Activated T-cell treated with anti-CD3 and anti-CD28 coated beads, Interleukin-2, amount 50 U/mL, for 72 hours (primary cell): Measurements from ENCODE around the gene PPM1H. TPM values are rescaled to one million over a fixed set of nuclear protein-coding genes. Genes with fewer than 3 reads are reported as not detected.

Experiments
- ATAC-seq, 2 donors: fragments of 150-1000 bp; cut with Tn5 transposase; replicated peaks in 1 of 2; 2 replicates each; pipeline ENCODE4 v1.10.0; 2021; ENCODE audit warnings: moderate library complexity in 2 of 2, mild to moderate bottlenecking in 1 of 2
- DNase-seq, 2 donors: peaks; one replicate each; pipeline ENCODE4 v3.0.0; 2021 to 2022; ENCODE audit warnings: mixed read lengths in 1 of 2
- H3K27ac Mint-ChIP-seq: one replicate; pipeline ENCODE4 v1.8.0; 2022; ENCODE audit warnings: mild to moderate bottlenecking, moderate library complexity, mixed read lengths
- H3K27me3 Mint-ChIP-seq: one replicate; pipeline ENCODE4 v1.8.0; 2022; ENCODE audit warnings: low read depth, mixed read lengths
- H3K36me3 Mint-ChIP-seq, 2 donors: one replicate each; pipeline ENCODE4 v1.8.0; 2022; ENCODE audit warnings: mixed read lengths in 2 of 2, mild to moderate bottlenecking in 1 of 2; ENCODE audit not compliant: insufficient read depth in 2 of 2
- H3K4me1 Mint-ChIP-seq: one replicate; pipeline ENCODE4 v1.8.0; 2022; ENCODE audit warnings: low read depth, mixed read lengths
- H3K4me3 Mint-ChIP-seq, 2 donors: one replicate each; pipeline ENCODE4 v1.8.0; 2022; ENCODE audit warnings: mild to moderate bottlenecking in 2 of 2, mixed read lengths in 2 of 2, moderate library complexity in 2 of 2
- H3K9me3 Mint-ChIP-seq, 2 donors: one replicate each; pipeline ENCODE4 v1.8.0; 2022; ENCODE audit warnings: mixed read lengths in 2 of 2
- total RNA-seq, 2 donors: library from RNA; stranded (reverse); gene quantifications; one replicate each; pipeline ENCODE4 v1.2.3, GENCODE V29; 2022

The PPM1H gene
- total RNA-seq, 2 donors from 2014 or later: not detected

GRCh38 chr12:62866451-62867082, 68.4 kb downstream of the PPM1H start:
- Mint-ChIP-seq H3K4me1 (no peaks in the 10 kb centered on the region), H3K27ac (no peak overlapping the region), H3K4me3 (no peak overlapping the region), H3K27me3 (peaks cover 13% of the 10 kb centered on the region), H3K9me3 (no peaks in the 10 kb centered on the region), H3K36me3 (no peaks in the 10 kb centered on the region)
- DNase-seq: no peak
- no peak for ATAC-seq

DNA sequence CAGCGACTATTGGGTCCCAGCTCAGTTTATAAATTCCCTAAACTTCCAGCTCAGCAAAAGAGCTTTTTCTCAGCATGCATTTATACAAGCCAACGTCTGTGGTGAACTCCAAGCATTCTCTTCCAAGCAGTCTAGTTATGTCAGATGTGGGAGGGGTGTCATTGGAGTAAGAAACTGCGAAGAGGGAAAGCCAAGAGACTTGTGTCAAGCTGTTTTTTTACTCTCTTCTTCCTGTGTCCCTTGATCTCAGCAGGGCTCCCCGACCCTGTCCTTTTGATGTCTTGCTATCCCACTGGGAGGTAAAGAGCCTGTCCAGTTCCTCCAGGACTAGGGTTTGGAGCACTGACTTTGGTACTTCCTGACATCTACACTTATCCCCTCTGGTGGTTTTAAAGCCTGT, 69.0 kb downstream of the PPM1H start:
- Mint-ChIP-seq H3K4me3 (no peak overlapping the region), H3K27ac (no peak overlapping the region), H3K36me3 (no peaks in the 10 kb centered on the region), H3K4me1 (no peaks in the 10 kb centered on the region), H3K9me3 (no peaks in the 10 kb centered on the region), H3K27me3 (peaks cover 13% of the 10 kb centered on the region)
- no peak for ATAC-seq
- no peak for DNase-seq

DNA sequence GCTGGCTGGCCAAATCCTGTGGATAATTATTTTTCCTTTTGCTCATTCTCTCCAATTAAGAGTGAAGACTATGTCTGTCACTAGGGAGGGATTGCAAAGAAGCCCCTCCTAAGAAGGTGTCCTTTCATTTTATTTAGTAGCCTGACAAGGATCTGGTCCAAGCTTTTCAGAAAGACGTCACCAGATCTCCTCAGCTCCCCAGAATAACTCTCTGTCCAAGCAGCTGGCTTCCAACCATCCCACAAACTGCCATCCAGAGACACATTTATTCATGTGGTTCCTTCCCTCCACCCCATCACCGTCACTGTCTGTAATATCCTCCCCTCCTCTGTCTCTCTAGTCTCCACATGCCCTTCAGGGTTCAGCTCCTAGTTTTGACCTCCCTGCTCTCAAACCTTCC, 69.9 kb downstream of the PPM1H start:
- H3K27ac Mint-ChIP-seq: no peak overlapping the region
- H3K4me3 Mint-ChIP-seq: no peak overlapping the region
- H3K4me1 Mint-ChIP-seq: no peaks in the 10 kb centered on the region
- H3K9me3 Mint-ChIP-seq: no peaks in the 10 kb centered on the region
- no peaks in the 10 kb centered on the region for H3K36me3 Mint-ChIP-seq
- DNase-seq (no peak), ATAC-seq (no peak)
- H3K27me3 Mint-ChIP-seq: peaks cover 9% of the 10 kb centered on the region

DNA sequence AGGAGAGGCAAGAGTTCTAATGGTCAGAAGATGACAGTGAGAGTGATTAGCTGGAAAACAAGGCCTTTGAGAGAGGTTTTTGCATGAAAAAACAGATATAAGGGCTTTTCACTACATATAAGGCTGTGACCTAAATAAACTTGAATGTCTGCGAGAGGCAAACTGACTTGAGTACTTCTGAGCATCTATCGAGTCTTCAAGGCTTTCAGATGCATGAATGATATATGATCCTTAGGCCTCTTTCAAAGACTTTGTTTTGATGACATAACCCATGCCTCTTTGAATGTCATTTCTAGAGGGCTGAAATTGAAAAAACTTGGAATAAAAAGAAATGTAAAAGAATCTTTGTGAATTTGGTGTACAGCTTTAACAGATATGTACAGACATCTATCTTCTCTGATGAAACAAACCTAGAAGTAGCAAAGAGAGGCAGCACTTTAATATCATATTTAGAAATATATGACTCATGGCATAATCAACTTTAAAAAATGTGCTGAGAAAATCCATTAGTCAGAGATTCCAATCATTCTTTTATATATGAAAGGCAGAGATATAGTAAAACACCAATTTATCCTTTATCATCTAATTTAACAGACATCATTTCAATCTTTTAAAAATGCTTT, 72.6 kb downstream of the PPM1H start:
- Mint-ChIP-seq H3K4me1 (no peaks in the 10 kb centered on the region), H3K4me3 (no peak overlapping the region), H3K9me3 (no peaks in the 10 kb centered on the region), H3K27me3 (peaks cover 16% of the 10 kb centered on the region), H3K36me3 (no peaks in the 10 kb centered on the region), H3K27ac (no peak overlapping the region)
- DNase-seq (no peak), ATAC-seq (no peak)

DNA sequence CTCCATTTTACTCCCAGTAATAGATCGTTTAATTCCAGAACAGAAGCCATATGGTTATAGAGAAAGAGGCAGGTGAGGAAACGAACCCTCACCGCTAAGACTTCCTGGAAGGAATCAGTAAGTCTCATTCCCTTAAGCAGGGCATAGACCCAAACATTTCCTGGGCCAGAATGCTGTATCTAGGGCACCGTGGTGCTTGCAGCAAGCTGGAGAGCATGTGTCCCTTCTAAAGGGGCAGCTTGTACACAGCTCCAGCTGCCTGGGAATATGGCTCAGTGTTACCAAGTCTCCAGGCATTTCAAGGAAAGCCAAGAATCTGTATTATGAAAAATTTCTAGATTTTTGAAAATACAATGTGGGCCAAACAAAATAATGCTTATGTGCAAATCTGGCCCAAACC, 73.4 kb downstream of the PPM1H start:
- no peaks in the 10 kb centered on the region for H3K9me3 Mint-ChIP-seq

GRCh38 chr12:62860501-62861411, 74.2 kb downstream of the PPM1H start:
- Mint-ChIP-seq H3K4me1 (no peaks in the 10 kb centered on the region), H3K27me3 (peaks cover 22% of the 10 kb centered on the region), H3K36me3 (no peaks in the 10 kb centered on the region), H3K27ac (no peak overlapping the region), H3K4me3 (no peak overlapping the region), H3K9me3 (no peaks in the 10 kb centered on the region)
- DNase-seq (no peak), ATAC-seq (no peak)

More for the DNA sequence above, 73.4 kb downstream of the PPM1H start:
- Mint-ChIP-seq H3K36me3 (no peaks in the 10 kb centered on the region), H3K27me3 (peaks cover 22% of the 10 kb centered on the region), H3K4me1 (no peaks in the 10 kb centered on the region), H3K27ac (no peak overlapping the region), H3K4me3 (no peak overlapping the region)
- ATAC-seq (no peak), DNase-seq (no peak)

DNA sequence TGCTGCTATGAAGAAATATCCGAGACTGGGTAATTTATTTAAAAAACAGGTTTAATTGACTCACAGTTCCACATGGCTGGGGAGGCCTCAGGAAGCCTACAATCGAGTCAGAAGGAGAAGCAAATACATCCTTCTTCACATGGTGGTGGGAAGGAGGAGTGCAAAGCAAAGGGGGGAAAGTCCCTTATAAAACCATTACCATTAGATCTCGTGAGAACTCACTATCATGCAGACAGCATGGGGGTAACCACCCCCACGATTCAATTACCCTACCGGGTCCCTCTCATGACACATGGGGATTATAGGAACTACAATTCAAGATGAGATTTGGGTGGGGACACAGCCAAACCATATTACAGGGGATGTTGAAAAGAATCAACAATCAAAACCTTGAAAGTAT, 74.9 kb downstream of the PPM1H start:
- Mint-ChIP-seq H3K4me1 (no peaks in the 10 kb centered on the region), H3K9me3 (no peaks in the 10 kb centered on the region), H3K27me3 (peaks cover 16% of the 10 kb centered on the region), H3K4me3 (no peak overlapping the region), H3K27ac (no peak overlapping the region), H3K36me3 (no peaks in the 10 kb centered on the region)
- DNase-seq: no peak
- no peak for ATAC-seq

DNA sequence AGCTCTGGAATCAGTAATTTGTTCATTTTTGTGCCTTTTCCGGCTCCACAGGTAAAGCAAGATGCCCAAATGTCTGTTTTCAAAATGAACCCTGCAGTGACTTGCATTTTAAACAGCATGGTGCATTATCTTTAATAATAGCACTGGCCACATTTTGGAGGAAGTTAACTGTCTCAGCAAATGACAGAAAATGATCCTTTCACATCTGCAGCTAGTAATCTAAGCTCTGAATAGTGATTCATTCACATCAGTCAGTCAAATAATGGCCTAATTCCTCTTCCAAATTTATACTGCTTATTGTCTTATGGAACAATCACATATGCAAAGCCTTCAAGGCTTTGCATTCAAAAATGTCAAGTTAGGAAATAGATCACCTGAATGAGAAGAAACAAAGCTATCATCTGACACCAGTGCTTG, 75.6 kb downstream of the PPM1H start:
- ATAC-seq (no peak), DNase-seq (no peak)
- Mint-ChIP-seq H3K9me3 (no peaks in the 10 kb centered on the region), H3K4me1 (no peaks in the 10 kb centered on the region), H3K36me3 (no peaks in the 10 kb centered on the region), H3K4me3 (no peak overlapping the region), H3K27me3 (peaks cover 15% of the 10 kb centered on the region), H3K27ac (no peak overlapping the region)

- H3K4me3 Mint-ChIP-seq: no peak overlapping the region
- no peaks in the 10 kb centered on the region for H3K36me3 Mint-ChIP-seq
- no peak for ATAC-seq
- H3K9me3 Mint-ChIP-seq: no peaks in the 10 kb centered on the region
- no peaks in the 10 kb centered on the region for H3K4me1 Mint-ChIP-seq
- H3K27me3 Mint-ChIP-seq: peaks cover 15% of the 10 kb centered on the region
- no peak for DNase-seq
- H3K27ac Mint-ChIP-seq: no peak overlapping the region
These were observed 78.5 kb downstream of the PPM1H start for GRCh38 chr12:62856454-62856853.

GRCh38 chr12:62854024-62854423, 80.9 kb downstream of the PPM1H start:
- no peak overlapping the region for H3K27ac Mint-ChIP-seq
- no peak overlapping the region for H3K4me3 Mint-ChIP-seq
- DNase-seq (no peak), ATAC-seq (no peak)
- H3K36me3 Mint-ChIP-seq: no peaks in the 10 kb centered on the region
- H3K4me1 Mint-ChIP-seq: no peaks in the 10 kb centered on the region
- peaks cover 19% of the 10 kb centered on the region for H3K27me3 Mint-ChIP-seq
- no peaks in the 10 kb centered on the region for H3K9me3 Mint-ChIP-seq

DNA sequence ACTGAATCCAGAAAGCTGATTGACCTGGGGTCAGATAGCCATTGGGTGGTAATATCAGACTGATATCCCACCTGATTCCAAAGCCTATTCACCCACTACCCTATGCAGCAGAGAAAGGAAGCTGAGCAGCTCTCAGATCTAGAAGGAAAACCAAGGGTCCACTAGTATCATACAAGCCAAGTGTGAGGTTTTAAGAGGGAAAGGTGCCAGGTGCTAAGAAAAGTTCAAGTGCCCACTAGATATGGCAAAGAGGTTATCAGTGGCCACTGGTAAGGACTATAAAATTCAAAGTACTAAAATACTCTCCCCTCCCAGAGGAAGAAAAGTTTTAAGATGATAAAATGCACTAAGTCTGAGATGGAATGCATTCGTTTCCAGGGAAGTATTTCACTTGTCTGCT, 85.6 kb downstream of the PPM1H start:
- no peak for DNase-seq
- no peak overlapping the region for H3K27ac Mint-ChIP-seq
- H3K9me3 Mint-ChIP-seq: no peaks in the 10 kb centered on the region
- peaks cover 16% of the 10 kb centered on the region for H3K27me3 Mint-ChIP-seq
- H3K4me1 Mint-ChIP-seq: no peaks in the 10 kb centered on the region
- ATAC-seq: no peak
- H3K36me3 Mint-ChIP-seq: no peaks in the 10 kb centered on the region
- no peak overlapping the region for H3K4me3 Mint-ChIP-seq

DNA sequence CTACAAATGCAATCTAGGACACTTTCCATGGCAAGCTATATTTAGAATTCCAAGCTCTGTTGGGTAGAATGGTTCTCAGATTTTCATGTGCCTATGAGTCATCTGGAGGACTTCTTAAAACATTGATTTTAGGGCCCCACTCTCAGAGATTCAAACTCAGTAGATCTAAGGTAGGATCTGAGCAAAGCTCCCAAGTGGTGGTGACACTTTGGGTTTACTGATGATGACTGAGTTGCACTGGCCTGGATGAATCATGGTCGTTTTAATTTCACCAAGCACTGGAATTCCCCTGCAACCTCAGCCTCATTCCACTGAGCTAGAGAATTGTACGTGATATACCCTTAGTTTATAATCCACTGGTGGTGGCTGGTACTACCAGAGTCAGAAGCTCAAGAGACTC, 86.5 kb downstream of the PPM1H start:
- no peaks in the 10 kb centered on the region for H3K36me3 Mint-ChIP-seq
- DNase-seq (peak in 1 of 2 donors; percentile 16), ATAC-seq (peak; percentile 90 to 96)
- H3K4me3 Mint-ChIP-seq: no peak overlapping the region
- H3K9me3 Mint-ChIP-seq: no peaks in the 10 kb centered on the region
- no peaks in the 10 kb centered on the region for H3K4me1 Mint-ChIP-seq
- peaks cover 16% of the 10 kb centered on the region for H3K27me3 Mint-ChIP-seq
- H3K27ac Mint-ChIP-seq: no peak overlapping the region

GRCh38 chr12:62847709-62848108, 87.2 kb downstream of the PPM1H start:
- no peak overlapping the region for H3K27ac Mint-ChIP-seq
- no peaks in the 10 kb centered on the region for H3K4me1 Mint-ChIP-seq
- H3K36me3 Mint-ChIP-seq: no peaks in the 10 kb centered on the region
- H3K9me3 Mint-ChIP-seq: no peaks in the 10 kb centered on the region
- H3K27me3 Mint-ChIP-seq: peaks cover 16% of the 10 kb centered on the region
- no peak overlapping the region for H3K4me3 Mint-ChIP-seq
- DNase-seq: no peak
- ATAC-seq: no peak
